IPS-15b (cell line): ENCODE measurements around the gene EMC8.

Experiments
- H3K27me3 ChIP-seq: one replicate; pipeline ENCODE4 v1.6.1; 2013; ENCODE audit warnings: low read length; ENCODE audit not compliant: control insufficient read depth, insufficient read depth
- H3K36me3 ChIP-seq: one replicate; pipeline ENCODE4 v1.6.1; 2013; ENCODE audit warnings: low read length; ENCODE audit not compliant: control insufficient read depth, insufficient read depth
- H3K4me1 ChIP-seq: one replicate; pipeline ENCODE4 v1.6.1; 2013; ENCODE audit warnings: mild to moderate bottlenecking, low read length; ENCODE audit not compliant: control insufficient read depth, insufficient read depth
- H3K4me3 ChIP-seq: one replicate; pipeline ENCODE4 v1.5.1; 2013; ENCODE audit warnings: low read depth, low read length
- H3K9ac ChIP-seq: one replicate; pipeline ENCODE4 v1.6.1; 2013; ENCODE audit warnings: low read depth, mild to moderate bottlenecking, low read length
- H3K9me3 ChIP-seq: one replicate; pipeline ENCODE4 v1.6.1; 2013; ENCODE audit warnings: mild to moderate bottlenecking, low read length; ENCODE audit not compliant: control insufficient read depth, insufficient read depth

Gene EMC8

DNA sequence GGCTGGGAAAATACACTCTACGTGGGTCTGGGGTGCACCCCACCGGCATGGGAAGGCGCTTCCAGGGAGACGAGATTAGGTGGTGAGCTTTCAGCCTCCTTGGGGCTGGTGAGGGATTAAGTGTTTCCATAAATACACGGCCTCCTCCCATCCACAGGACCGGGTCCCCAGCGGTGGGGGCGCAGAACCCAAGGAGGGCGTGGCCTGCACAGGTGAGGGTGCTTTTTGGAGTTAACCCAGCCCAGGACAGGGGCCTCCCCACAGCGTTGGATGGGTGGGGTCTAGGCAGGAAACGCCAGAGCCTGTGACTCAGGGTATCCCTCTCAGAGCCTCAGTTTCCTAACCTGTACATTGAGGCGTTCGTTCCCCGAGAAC lies 49.6 kb downstream of the EMC8 start:
- Histone ChIP-seq H3K4me3 (peak overlapping the region; percentile 60), H3K36me3 (no peaks in the 10 kb centered on the region), H3K9ac (no peak overlapping the region), H3K27me3 (peaks cover 8% of the 10 kb centered on the region), H3K4me1 (peaks cover 27% of the 10 kb centered on the region), H3K9me3 (no peaks in the 10 kb centered on the region)

DNA sequence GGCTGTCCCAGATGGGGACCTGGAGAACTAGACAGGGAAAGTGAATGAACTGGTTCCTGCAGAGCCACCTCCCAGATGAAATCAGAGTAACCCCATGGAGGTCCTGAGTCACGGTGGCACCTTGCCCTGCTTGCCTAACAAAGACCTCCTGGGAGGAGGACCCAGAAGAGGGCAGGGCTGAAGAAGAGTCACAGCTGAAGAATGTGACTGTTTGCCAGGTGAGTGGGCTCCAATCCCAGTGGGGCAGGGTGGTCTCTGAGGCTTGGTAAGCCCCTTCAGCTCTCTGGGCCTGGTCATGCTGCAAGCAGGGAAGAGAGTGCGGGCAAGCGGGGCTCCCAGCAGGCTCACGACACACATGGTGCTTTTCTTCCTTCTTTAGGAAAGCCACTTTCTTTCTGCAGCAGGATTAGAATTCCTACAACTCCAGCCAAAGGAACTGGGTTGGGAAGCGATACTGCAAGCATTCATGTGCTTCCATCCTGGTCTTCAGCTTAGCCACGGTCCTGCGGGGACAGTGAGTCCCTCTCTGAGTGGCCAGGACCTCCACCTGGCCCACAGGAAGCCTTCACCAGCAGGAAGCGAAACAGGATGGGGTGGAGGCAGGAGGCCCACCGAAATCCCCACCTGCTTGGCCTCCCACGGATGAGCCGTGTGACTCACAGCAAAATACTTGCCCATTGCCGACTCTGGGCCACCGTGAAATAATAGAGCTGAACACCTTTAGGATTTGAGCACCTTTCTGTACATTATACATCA lies 52.7 kb downstream of the EMC8 start:
- no peak overlapping the region for H3K4me3 ChIP-seq
- H3K27me3 ChIP-seq: peaks cover under 1% of the 10 kb centered on the region
- no peak overlapping the region for H3K9ac ChIP-seq
- H3K36me3 ChIP-seq: no peaks in the 10 kb centered on the region
- H3K4me1 ChIP-seq: peaks cover 9% of the 10 kb centered on the region
- no peaks in the 10 kb centered on the region for H3K9me3 ChIP-seq

DNA sequence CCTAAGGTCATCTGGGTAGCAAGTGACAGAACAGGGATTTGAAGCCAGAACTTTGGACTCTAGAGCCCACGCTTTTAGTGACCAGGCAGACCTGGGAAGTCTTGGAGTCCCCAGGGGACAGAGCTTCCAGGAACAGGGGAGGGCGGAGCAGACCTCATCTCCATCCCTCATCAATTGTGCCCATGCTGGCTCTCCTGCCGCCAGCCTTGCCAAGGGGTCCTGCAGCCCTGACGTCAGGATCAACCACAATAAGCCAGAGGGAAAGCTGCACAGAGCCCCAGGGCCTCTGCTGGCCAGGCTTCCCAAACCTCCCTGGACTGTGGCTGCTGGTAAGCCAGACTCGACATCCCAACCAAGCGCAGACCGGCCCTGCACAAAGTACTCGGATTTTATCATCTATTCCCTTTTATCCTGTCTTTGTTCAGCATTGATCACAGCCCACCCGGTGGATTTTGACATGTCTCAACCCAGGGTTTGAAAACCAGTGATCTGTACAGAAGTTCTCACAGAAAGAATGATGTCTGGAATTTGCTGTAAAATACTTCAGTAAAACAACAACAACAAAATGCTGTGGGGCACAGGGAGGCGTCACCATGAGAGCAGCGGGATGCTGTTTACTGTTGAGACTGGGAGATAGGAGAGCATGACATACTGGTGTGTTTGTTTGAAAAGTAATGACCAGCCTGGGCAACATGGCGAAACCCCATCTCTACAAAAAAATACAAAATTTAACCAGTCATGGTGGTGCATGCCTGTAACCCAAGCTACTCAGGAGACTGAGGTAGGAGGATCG lies 60.2 kb downstream of the EMC8 start:
- no peaks in the 10 kb centered on the region for H3K9me3 ChIP-seq
- H3K4me3 ChIP-seq: no peak overlapping the region
- H3K4me1 ChIP-seq: peaks cover 1% of the 10 kb centered on the region
- no peaks in the 10 kb centered on the region for H3K27me3 ChIP-seq
- no peaks in the 10 kb centered on the region for H3K36me3 ChIP-seq
- no peak overlapping the region for H3K9ac ChIP-seq

DNA sequence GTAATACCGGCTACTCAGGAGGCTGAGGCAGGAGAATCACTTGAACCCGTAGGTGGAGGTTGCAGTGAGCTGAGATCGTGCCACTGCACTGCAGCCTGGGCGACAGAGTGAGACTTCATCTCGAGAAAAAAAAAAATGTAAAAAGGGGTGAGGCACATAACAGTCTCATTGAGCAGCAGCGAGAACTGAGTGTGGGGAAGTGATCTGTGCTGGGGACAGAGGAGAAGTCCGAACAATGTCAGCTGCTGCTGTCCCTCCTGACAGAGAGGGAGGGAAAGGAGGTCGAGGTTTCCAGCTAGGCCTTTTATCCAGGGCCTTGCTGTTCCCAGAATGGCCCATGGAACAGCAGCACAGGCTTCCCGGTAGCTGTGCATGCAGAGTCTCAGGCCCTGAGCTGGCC lies 62.4 kb downstream of the EMC8 start:
- H3K4me3 ChIP-seq: no peak overlapping the region
- H3K9me3 ChIP-seq: no peaks in the 10 kb centered on the region
- H3K9ac ChIP-seq: no peak overlapping the region
- no peaks in the 10 kb centered on the region for H3K27me3 ChIP-seq
- peaks cover 3% of the 10 kb centered on the region for H3K4me1 ChIP-seq
- no peaks in the 10 kb centered on the region for H3K36me3 ChIP-seq

DNA sequence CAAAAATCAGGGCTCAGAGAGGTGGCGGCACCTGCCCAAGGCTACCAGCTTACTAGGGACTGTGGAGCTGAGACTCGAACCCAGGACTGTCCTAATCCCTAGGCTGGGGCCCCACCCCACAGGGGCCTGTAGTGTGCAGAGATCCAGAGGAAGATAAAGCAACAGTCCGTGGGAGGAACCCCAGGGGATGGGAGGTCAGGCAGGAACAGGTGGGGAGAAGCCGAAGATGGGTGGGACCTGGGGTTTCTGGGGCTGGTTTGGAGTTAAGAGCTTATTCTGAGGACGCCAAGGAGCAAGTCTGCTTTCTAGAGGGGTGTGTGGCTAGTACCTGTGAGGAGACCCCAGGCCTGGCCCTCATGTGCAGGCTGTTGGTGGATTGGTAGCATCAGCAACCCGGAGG lies 63.4 kb downstream of the EMC8 start:
- Histone ChIP-seq H3K9me3 (no peaks in the 10 kb centered on the region), H3K36me3 (no peaks in the 10 kb centered on the region), H3K4me3 (no peak overlapping the region), H3K4me1 (peaks cover 3% of the 10 kb centered on the region), H3K9ac (no peak overlapping the region), H3K27me3 (no peaks in the 10 kb centered on the region)

DNA sequence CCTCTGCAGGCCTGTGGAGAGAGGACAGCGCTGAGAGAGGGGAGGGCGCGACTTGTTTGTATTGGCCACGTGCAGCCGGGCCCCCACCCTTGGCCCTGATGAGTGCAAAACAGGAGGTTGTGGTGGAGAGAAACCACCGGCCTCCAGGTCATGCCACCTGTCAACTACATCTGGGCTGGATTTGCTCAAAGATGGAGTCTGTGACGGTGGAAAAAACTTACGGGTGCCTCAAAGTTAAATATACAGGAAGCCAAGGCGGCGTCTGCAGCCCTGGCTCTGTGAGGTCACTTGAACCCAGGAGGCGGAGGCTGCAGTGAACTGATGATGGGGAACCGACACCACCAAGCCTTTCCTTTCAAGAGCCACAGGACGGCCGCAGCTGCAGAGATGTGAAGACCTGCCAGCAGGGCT lies 64.1 kb downstream of the EMC8 start:
- H3K4me1 ChIP-seq: peaks cover 3% of the 10 kb centered on the region
- H3K4me3 ChIP-seq: no peak overlapping the region
- no peaks in the 10 kb centered on the region for H3K36me3 ChIP-seq
- no peak overlapping the region for H3K9ac ChIP-seq
- no peaks in the 10 kb centered on the region for H3K9me3 ChIP-seq
- H3K27me3 ChIP-seq: no peaks in the 10 kb centered on the region

DNA sequence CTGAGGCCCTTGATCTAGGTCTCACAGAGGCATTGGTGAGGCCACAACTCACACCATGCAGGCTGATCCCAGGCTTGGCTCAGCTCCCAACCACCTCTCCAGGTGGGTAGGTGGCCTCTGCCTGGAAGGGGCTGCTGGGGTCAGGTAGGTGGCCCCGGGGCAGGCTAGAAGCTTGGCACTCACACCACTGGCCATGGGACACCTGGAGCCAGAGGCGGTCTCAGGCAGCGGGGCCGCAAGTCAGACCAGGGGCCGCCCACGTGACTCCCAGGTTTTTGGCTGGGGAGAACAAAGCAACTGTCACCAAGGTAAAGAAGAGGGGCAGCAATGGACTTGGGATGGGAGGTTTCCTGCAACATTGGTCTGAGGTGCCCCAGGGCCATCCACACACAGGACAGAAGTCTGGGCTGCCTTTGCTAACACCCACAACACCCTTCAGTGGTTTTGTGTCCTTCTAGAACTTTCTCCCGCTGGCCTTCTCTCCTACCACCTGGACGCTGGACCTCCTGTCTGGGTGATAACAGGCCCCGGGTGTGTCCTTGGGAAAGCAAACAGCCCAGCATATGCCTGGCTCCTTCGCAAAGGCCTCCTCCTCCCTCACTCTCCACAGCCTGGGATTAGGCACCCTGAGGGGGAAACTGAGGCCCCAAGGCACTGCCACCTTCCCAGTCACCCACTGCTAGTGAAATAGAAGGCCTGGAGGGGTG lies 64.9 kb downstream of the EMC8 start:
- Histone ChIP-seq H3K9me3 (no peaks in the 10 kb centered on the region), H3K9ac (no peak overlapping the region), H3K36me3 (no peaks in the 10 kb centered on the region), H3K27me3 (no peaks in the 10 kb centered on the region), H3K4me1 (peaks cover 3% of the 10 kb centered on the region), H3K4me3 (no peak overlapping the region)

DNA sequence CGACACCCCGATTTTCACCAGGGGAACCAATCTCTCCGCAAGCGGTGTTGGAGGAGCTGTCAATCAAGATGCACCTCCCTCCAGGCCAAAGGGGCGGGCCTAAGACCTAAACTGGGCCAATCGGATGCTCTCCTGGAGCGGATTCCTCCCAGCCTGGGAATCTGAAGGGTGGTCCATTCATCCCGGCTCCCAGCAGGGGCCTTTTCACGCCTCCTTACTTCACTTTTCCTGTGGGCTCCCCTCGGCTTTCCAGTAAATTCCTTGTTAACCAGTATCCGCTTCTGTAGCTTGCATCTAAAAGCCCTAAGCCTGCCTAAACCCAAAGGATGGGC lies 65.5 kb downstream of the EMC8 start:
- Histone ChIP-seq H3K4me1 (peaks cover 6% of the 10 kb centered on the region), H3K4me3 (no peak overlapping the region), H3K9me3 (no peaks in the 10 kb centered on the region), H3K9ac (no peak overlapping the region), H3K27me3 (no peaks in the 10 kb centered on the region), H3K36me3 (no peaks in the 10 kb centered on the region)

DNA sequence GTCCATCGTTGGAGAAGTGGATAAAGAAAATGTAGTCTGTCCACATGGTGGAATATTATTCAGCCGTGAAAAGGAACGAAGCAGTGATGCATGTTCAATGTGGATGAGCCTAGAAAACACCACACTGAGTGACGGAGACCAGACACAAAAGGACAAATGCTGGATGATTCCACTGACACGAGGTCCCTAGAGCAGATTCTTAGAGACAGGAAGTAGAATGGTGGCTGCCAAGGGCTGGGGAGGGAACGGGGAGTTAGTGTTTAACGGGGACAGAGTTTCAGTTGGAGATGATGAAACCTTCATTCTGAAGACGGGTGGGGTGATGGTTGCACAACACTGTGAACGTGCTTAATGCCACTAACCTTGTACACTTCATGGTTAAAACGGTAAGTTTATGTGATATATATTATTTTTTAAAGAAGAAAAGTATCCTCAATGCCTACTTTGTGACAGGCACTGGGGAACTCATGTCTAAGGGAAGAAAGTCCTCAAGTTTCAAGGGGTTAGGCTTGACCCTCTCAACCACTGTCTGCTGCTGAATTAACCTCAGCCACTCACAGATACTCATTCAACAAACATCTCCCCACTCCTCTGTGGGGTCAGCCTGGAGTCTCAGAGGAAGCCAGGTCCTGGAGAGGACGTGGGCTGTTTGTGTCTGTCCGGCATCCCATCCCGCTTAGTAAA lies 66.0 kb downstream of the EMC8 start:
- Histone ChIP-seq H3K9ac (no peak overlapping the region), H3K27me3 (no peaks in the 10 kb centered on the region), H3K36me3 (no peaks in the 10 kb centered on the region), H3K4me3 (no peak overlapping the region), H3K9me3 (no peaks in the 10 kb centered on the region), H3K4me1 (peaks cover 6% of the 10 kb centered on the region)

DNA sequence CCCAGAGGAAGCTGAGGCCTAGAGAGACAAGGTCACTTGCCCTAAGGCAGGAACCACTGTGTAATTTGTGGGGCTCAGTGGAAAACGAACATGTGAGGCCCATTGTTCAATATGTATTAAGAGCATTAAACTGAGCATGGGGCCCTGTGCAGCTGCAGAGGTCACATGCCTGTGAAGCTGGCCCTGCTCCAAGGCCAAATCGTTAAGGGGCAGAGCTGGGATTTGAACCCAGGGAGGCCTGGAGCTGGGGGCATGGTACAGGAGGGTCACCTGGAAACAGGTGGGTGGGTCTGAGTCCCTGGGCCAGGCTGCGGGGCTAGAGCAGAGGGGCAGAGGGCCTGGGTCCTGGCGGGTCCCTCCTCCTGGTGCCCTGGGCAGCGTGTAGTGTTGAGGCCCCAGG lies 68.2 kb downstream of the EMC8 start:
- H3K4me1 ChIP-seq: peaks cover 6% of the 10 kb centered on the region
- H3K9ac ChIP-seq: no peak overlapping the region
- no peaks in the 10 kb centered on the region for H3K36me3 ChIP-seq
- no peaks in the 10 kb centered on the region for H3K9me3 ChIP-seq
- H3K27me3 ChIP-seq: no peaks in the 10 kb centered on the region
- H3K4me3 ChIP-seq: no peak overlapping the region

DNA sequence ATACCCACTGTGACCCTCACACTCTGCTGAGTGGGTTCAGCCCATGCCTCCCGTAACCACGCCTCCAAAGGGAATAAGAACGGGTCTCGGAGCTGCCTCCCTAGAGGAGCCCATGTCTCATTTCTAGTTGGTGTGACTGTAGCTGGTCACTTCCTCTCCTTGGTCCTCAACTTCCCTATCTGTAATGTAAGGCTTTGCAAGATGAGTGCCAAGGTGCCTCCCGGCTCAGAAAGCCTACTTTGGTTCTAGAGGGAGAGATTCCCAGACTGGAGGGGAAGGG lies 69.2 kb downstream of the EMC8 start:
- Histone ChIP-seq H3K27me3 (no peaks in the 10 kb centered on the region), H3K4me3 (no peak overlapping the region), H3K9ac (no peak overlapping the region), H3K9me3 (no peaks in the 10 kb centered on the region), H3K36me3 (no peaks in the 10 kb centered on the region), H3K4me1 (peaks cover 6% of the 10 kb centered on the region)
